ENCODE data around the gene PHACTR1. TPM values are rescaled to one million over a fixed set of nuclear protein-coding genes. Genes with fewer than 3 reads are reported as not detected.

PHACTR1 gene
- total and polyA plus RNA-seq, 2 donors (not counting 1 experiment from before 2014, with no cell fraction given): 0.60 to 1.2 TPM

- no peak overlapping the region for H3K9ac ChIP-seq (ENCODE audit: insufficient read depth, low read length)
- no peaks in the 10 kb centered on the region for H3K36me3 ChIP-seq (ENCODE audit: control insufficient read depth, insufficient read depth, low read length)
- no peaks in the 10 kb centered on the region for H3K79me2 ChIP-seq (ENCODE audit: control insufficient read depth, insufficient read depth, low read length)
- no peak overlapping the region for H3K4me3 ChIP-seq (replicated peaks in 1 of 4; ENCODE audit: control extremely low read depth in 1 of 4, insufficient read depth in 1 of 4, low read depth in 3 of 4, low read length in 4 of 4)
- H3K4me1 ChIP-seq (ENCODE audit: control insufficient read depth, extremely low read depth, insufficient read depth, low read length): no peaks in the 10 kb centered on the region
- DNase-seq (ENCODE audit: low read depth in 2 of 2): no peak
- H3K9me3 ChIP-seq (ENCODE audit: control insufficient read depth, insufficient read depth, low read depth, low read length): no peaks in the 10 kb centered on the region
- H3K4me2 ChIP-seq (ENCODE audit: extremely low read depth, insufficient read depth, low read length): no peak overlapping the region
- no peak for TF ChIP-seq CTCF (conservative IDR thresholded peaks at IDR 0.05 in 1 of 2, IDR thresholded peaks at IDR 0.05 in 1 of 2; ENCODE audit: low read depth in 1 of 2, low read length in 2 of 2)
- no peak for TF ChIP-seq EZH2 (IDR thresholded peaks at IDR 0.05; ENCODE audit: low read length, missing control alignments)
- no peak overlapping the region for H2AFZ ChIP-seq (ENCODE audit: low read length)
- no peaks in the 10 kb centered on the region for H3K27me3 ChIP-seq (ENCODE audit: control insufficient read depth, insufficient read depth, low read length)
- no peak overlapping the region for H3K27ac ChIP-seq (ENCODE audit: insufficient read depth, low read length)
- H4K20me1 ChIP-seq (ENCODE audit: control insufficient read depth, extremely low read depth, insufficient read depth, low read length): no peaks in the 10 kb centered on the region
Observed at GRCh38 chr6:13186861-13187260, 470.3 kb downstream of the PHACTR1 start.

GRCh38 chr6:13187692-13188091 is 471.1 kb downstream of the PHACTR1 start:
- Histone ChIP-seq H3K9ac (ENCODE audit: insufficient read depth, low read length) (no peak overlapping the region), H3K36me3 (ENCODE audit: control insufficient read depth, insufficient read depth, low read length) (no peaks in the 10 kb centered on the region), H2AFZ (ENCODE audit: low read length) (no peak overlapping the region), H3K27me3 (ENCODE audit: control insufficient read depth, insufficient read depth, low read length) (no peaks in the 10 kb centered on the region), H3K4me1 (ENCODE audit: control insufficient read depth, extremely low read depth, insufficient read depth, low read length) (no peaks in the 10 kb centered on the region), H3K79me2 (ENCODE audit: control insufficient read depth, insufficient read depth, low read length) (no peaks in the 10 kb centered on the region), H4K20me1 (ENCODE audit: control insufficient read depth, extremely low read depth, insufficient read depth, low read length) (no peaks in the 10 kb centered on the region), H3K9me3 (ENCODE audit: control insufficient read depth, insufficient read depth, low read depth, low read length) (no peaks in the 10 kb centered on the region), H3K27ac (ENCODE audit: insufficient read depth, low read length) (no peak overlapping the region), H3K4me3 (replicated peaks in 1 of 4; ENCODE audit: control extremely low read depth in 1 of 4, insufficient read depth in 1 of 4, low read depth in 3 of 4, low read length in 4 of 4) (no peak overlapping the region), H3K4me2 (ENCODE audit: extremely low read depth, insufficient read depth, low read length) (no peak overlapping the region)
- DNase-seq (ENCODE audit: low read depth in 2 of 2): no peak
- no peak for TF ChIP-seq EZH2 (IDR thresholded peaks at IDR 0.05; ENCODE audit: low read length, missing control alignments)
- TF ChIP-seq CTCF (conservative IDR thresholded peaks at IDR 0.05 in 1 of 2, IDR thresholded peaks at IDR 0.05 in 1 of 2; ENCODE audit: low read depth in 1 of 2, low read length in 2 of 2): no peak

GRCh38 chr6:13188306-13188705 is 471.7 kb downstream of the PHACTR1 start:
- Histone ChIP-seq H3K9ac (ENCODE audit: insufficient read depth, low read length) (no peak overlapping the region), H3K9me3 (ENCODE audit: control insufficient read depth, insufficient read depth, low read depth, low read length) (no peaks in the 10 kb centered on the region), H3K27ac (ENCODE audit: insufficient read depth, low read length) (no peak overlapping the region), H3K36me3 (ENCODE audit: control insufficient read depth, insufficient read depth, low read length) (no peaks in the 10 kb centered on the region), H4K20me1 (ENCODE audit: control insufficient read depth, extremely low read depth, insufficient read depth, low read length) (no peaks in the 10 kb centered on the region), H3K4me2 (ENCODE audit: extremely low read depth, insufficient read depth, low read length) (no peak overlapping the region), H3K4me3 (replicated peaks in 1 of 4; ENCODE audit: control extremely low read depth in 1 of 4, insufficient read depth in 1 of 4, low read depth in 3 of 4, low read length in 4 of 4) (no peak overlapping the region), H3K27me3 (ENCODE audit: control insufficient read depth, insufficient read depth, low read length) (no peaks in the 10 kb centered on the region), H2AFZ (ENCODE audit: low read length) (no peak overlapping the region), H3K79me2 (ENCODE audit: control insufficient read depth, insufficient read depth, low read length) (no peaks in the 10 kb centered on the region), H3K4me1 (ENCODE audit: control insufficient read depth, extremely low read depth, insufficient read depth, low read length) (no peaks in the 10 kb centered on the region)
- no peak for DNase-seq (ENCODE audit: low read depth in 2 of 2)
- TF ChIP-seq CTCF (conservative IDR thresholded peaks at IDR 0.05 in 1 of 2, IDR thresholded peaks at IDR 0.05 in 1 of 2; ENCODE audit: low read depth in 1 of 2, low read length in 2 of 2) (no peak), EZH2 (IDR thresholded peaks at IDR 0.05; ENCODE audit: low read length, missing control alignments) (no peak)

Measured in fibroblast of lung (primary cell).